NCI-H446 (cell line): ENCODE measurements around the gene LAMA4.

Experiments
- DNase-seq, 2 experiments: peaks; one replicate each; lab custom pipeline; 2025; lab: John Stamatoyannopoulos, UW

LAMA4 gene

DNA sequence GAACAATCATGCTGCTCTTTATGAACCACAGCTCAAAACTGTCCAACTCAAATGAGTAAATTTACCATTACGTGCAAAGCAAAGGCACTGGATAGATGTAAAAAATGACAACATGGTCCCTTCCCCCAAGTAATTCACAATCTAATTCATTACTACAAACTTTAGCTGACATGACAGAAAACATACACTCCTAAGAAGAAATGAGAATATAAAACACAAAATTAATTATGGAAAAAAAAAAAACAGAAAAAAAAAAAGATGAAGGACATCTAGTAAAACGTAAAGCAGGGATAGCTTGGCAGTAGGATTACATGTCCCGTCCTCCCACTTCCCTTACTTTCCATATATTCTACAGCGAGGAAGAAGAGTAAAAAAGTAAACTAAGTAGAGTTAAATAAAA, 172.8 kb downstream of the LAMA4 start:
- DNase-seq: no peak

DNA sequence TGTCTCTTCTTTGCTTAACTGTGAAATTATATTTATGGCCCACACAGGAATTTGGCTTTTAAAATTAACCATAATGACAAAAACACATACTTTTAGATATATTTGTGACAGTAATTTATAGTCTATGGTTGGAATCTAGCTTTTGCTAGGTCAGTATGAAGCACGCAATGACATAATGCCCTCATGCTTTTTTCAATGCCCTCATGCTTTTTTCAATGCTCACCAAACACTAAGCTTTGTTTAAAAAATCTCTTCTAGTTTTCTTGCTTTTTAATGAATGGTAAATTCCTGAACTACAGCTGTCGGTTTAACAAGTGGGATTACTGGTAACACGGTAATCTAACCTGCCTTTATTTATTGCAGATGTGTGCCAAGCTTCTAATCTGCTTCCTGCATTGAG, 187.8 kb downstream of the LAMA4 start:
- DNase-seq: no peak

DNA sequence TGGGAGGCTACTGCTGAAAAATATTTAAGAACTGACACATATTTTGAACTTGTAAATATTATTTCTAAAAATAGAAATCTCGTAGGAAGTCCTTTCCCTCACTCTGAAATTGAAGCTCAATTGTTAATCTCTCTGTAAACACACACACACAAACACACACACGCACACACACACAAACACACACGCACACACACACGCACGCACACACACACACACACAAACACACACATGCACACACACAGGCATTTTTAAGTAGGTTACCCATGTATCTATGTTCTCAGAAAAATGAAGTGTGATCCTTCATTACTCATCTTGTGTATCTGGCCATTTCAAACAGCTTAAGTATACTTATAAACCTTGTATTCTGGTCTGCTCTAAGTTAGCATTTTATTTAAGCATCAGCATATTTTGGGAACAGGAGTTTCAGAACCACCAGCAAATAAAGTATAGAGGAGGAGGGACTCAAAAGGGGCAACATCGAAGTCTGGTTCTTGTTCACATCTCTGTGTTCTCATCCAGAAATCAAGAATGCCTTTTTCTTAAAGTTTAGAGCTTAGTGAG, 188.9 kb downstream of the LAMA4 start:
- DNase-seq: no peak

- no peak for DNase-seq
Observed at GRCh38 chr6:112062966-112063365, 191.4 kb downstream of the LAMA4 start.

- no peak for DNase-seq
Observed at GRCh38 chr6:112061605-112062004, 192.8 kb downstream of the LAMA4 start.
